Neural crest cell (in vitro differentiated cells): ENCODE data around the gene AKR1D1. TPM values are rescaled to one million over a fixed set of nuclear protein-coding genes. Genes with fewer than 3 reads are reported as not detected.
A peak's percentile ranks its signal among the peaks of the same experiment; 100 is the strongest.

Source experiments
- DNase-seq: peaks from one replicate; pipeline ENCODE4 v3.0.0; 2021; ENCODE audit warnings: low read depth, mixed read lengths, low spot score
- H3K27ac Mint-ChIP-seq: one replicate; pipeline ENCODE4 v1.8.0; 2021; ENCODE audit warnings: mild to moderate bottlenecking, mixed read lengths; ENCODE audit not compliant: unreplicated experiment
- H3K27me3 Mint-ChIP-seq: 2 replicates; pipeline ENCODE4 v1.8.0; 2021; ENCODE audit warnings: low read depth, mild to moderate bottlenecking, mixed read lengths
- H3K36me3 Mint-ChIP-seq: 2 replicates; pipeline ENCODE4 v1.8.0; 2021; ENCODE audit warnings: low read depth, mild to moderate bottlenecking, mixed read lengths
- H3K4me1 Mint-ChIP-seq: 2 replicates; pipeline ENCODE4 v1.8.0; 2021; ENCODE audit warnings: mixed read lengths
- H3K4me3 Mint-ChIP-seq: one replicate; pipeline ENCODE4 v1.8.0; 2021; ENCODE audit warnings: mild to moderate bottlenecking, mixed read lengths
- H3K9me3 Mint-ChIP-seq: 2 replicates; pipeline ENCODE4 v1.8.0; 2021; ENCODE audit warnings: mixed read lengths
- total RNA-seq: library from RNA; stranded (reverse); gene quantifications from 2 replicates; pipeline ENCODE4 v1.2.1, GENCODE V29; 2021
- TF ChIP-seq, protein P1 (sequence below): fragments of 200-600 bp; sonication (generic); conservative IDR thresholded peaks from 2 replicates; pipeline ENCODE4 v1.5.0; 2021; ENCODE audit warnings: antibody characterized with exemption, mild to moderate bottlenecking

Gene AKR1D1
- total RNA-seq, 1 donor from 2014 or later, result not detected

- Mint-ChIP-seq H3K27me3 (no peaks in the 10 kb centered on the region), H3K9me3 (peaks cover 6% of the 10 kb centered on the region), H3K36me3 (peaks cover 2% of the 10 kb centered on the region), H3K4me1 (peaks cover 12% of the 10 kb centered on the region), H3K27ac (peak overlapping the region; percentile 6), H3K4me3 (no peak overlapping the region)
- DNase-seq, result no peak
- TF ChIP-seq, protein P1, sequence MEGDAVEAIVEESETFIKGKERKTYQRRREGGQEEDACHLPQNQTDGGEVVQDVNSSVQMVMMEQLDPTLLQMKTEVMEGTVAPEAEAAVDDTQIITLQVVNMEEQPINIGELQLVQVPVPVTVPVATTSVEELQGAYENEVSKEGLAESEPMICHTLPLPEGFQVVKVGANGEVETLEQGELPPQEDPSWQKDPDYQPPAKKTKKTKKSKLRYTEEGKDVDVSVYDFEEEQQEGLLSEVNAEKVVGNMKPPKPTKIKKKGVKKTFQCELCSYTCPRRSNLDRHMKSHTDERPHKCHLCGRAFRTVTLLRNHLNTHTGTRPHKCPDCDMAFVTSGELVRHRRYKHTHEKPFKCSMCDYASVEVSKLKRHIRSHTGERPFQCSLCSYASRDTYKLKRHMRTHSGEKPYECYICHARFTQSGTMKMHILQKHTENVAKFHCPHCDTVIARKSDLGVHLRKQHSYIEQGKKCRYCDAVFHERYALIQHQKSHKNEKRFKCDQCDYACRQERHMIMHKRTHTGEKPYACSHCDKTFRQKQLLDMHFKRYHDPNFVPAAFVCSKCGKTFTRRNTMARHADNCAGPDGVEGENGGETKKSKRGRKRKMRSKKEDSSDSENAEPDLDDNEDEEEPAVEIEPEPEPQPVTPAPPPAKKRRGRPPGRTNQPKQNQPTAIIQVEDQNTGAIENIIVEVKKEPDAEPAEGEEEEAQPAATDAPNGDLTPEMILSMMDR, result no peak
Observed at GRCh38 chr7:138158739-138159528, 82.7 kb downstream of the AKR1D1 start.

GRCh38 chr7:138161600-138162081, 85.4 kb downstream of the AKR1D1 start:
- no peak overlapping the region for H3K4me3 Mint-ChIP-seq
- H3K27ac Mint-ChIP-seq, result no peak overlapping the region
- TF ChIP-seq, protein P1, result peak; percentile 80
- peaks cover 20% of the 10 kb centered on the region for H3K4me1 Mint-ChIP-seq
- peaks cover 12% of the 10 kb centered on the region for H3K9me3 Mint-ChIP-seq
- peak; percentile 77 for DNase-seq
- peaks cover 15% of the 10 kb centered on the region for H3K36me3 Mint-ChIP-seq
- no peaks in the 10 kb centered on the region for H3K27me3 Mint-ChIP-seq

- H3K4me3 Mint-ChIP-seq, result no peak overlapping the region
Observed at GRCh38 chr7:138162236-138162635, 86.0 kb downstream of the AKR1D1 start.

GRCh38 chr7:138163800-138164199, 87.5 kb downstream of the AKR1D1 start:
- Mint-ChIP-seq H3K27me3 (no peaks in the 10 kb centered on the region), H3K4me3 (no peak overlapping the region), H3K36me3 (peaks cover 17% of the 10 kb centered on the region), H3K27ac (no peak overlapping the region), H3K9me3 (peaks cover 12% of the 10 kb centered on the region), H3K4me1 (peaks cover 38% of the 10 kb centered on the region)
- DNase-seq, result no peak
- TF ChIP-seq, protein P1, result no peak

More at GRCh38 chr7:138162236-138162635, 86.0 kb downstream of the AKR1D1 start:
- Mint-ChIP-seq H3K9me3 (peaks cover 12% of the 10 kb centered on the region), H3K36me3 (peaks cover 15% of the 10 kb centered on the region), H3K4me1 (peaks cover 26% of the 10 kb centered on the region), H3K27me3 (no peaks in the 10 kb centered on the region), H3K27ac (no peak overlapping the region)
- TF ChIP-seq, protein P1, result no peak
- no peak for DNase-seq

DNA sequence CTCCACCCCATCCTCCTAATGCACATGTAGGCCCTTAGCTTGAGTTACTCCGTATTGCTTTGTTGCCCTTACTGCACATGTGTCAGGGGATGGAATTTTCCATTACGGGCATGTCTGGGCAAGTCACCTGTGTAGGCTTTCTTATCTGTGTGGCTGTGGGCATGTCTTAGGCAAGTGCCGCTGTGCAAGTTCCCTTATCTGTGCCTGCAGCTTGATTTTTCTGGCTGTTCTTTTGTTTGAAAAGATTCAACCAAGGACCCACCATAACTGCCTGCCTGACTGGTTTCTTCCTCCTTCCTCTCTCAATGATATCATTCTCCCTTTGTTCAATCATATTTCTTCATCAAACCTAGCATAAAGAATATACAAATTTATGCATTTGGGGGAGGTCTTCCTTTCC, 88.5 kb downstream of the AKR1D1 start:
- peaks cover 12% of the 10 kb centered on the region for H3K9me3 Mint-ChIP-seq
- DNase-seq, result no peak
- no peak overlapping the region for H3K27ac Mint-ChIP-seq
- H3K4me1 Mint-ChIP-seq, result peaks cover 44% of the 10 kb centered on the region
- peak overlapping the region; percentile 33 for H3K4me3 Mint-ChIP-seq
- TF ChIP-seq, protein P1, result no peak
- peaks cover 22% of the 10 kb centered on the region for H3K36me3 Mint-ChIP-seq
- no peaks in the 10 kb centered on the region for H3K27me3 Mint-ChIP-seq
